GM19463 (cell line): Measurements from ENCODE around the gene SMIM9.
A peak's percentile ranks its signal among the peaks of the same experiment; 100 is the strongest.
"Not testable (repeated sequence)": the region's sequence is repeated elsewhere in the genome, so short reads cannot be mapped to it uniquely, and the experiment has no call there.

Experiments
- ATAC-seq: cut with Tn5 transposase; IDR thresholded peaks from one replicate; pipeline ENCODE4 v1.9.1; 2021; ENCODE audit warnings: mild to moderate bottlenecking, moderate library complexity; ENCODE audit not compliant: unreplicated experiment

The SMIM9 gene

GRCh38 chrX:154816326-154816898, 18.1 kb downstream of the SMIM9 start:
- not testable (repeated sequence) for ATAC-seq

- no peak for ATAC-seq
These were observed 19.1 kb downstream of the SMIM9 start for GRCh38 chrX:154815274-154815818.

GRCh38 chrX:154813801-154814200, 20.7 kb downstream of the SMIM9 start:
- ATAC-seq = no peak

GRCh38 chrX:154812341-154813101, 21.9 kb downstream of the SMIM9 start:
- no peak for ATAC-seq

- no peak for ATAC-seq
These were observed 24.4 kb downstream of the SMIM9 start for GRCh38 chrX:154809939-154810665.

- ATAC-seq = no peak
These were observed 27.5 kb downstream of the SMIM9 start for GRCh38 chrX:154806837-154807501.

GRCh38 chrX:154805696-154806091, 28.8 kb downstream of the SMIM9 start:
- no peak for ATAC-seq

- peak; percentile 89 for ATAC-seq
These were observed 29.3 kb downstream of the SMIM9 start, which contains the start of gene MPP1 for GRCh38 chrX:154804957-154805695. Gene MPP1 (minus strand): TSS chrX:154805485. CDS start chrX:154805373, 112 bp downstream.

GRCh38 chrX:154804261-154804956, 30.1 kb downstream of the SMIM9 start:
- no peak for ATAC-seq

GRCh38 chrX:154802947-154803346, 31.5 kb downstream of the SMIM9 start:
- ATAC-seq = no peak

GRCh38 chrX:154800478-154801210, 33.8 kb downstream of the SMIM9 start:
- no peak for ATAC-seq

- no peak for ATAC-seq
These were observed 34.7 kb downstream of the SMIM9 start for GRCh38 chrX:154799556-154800348.

GRCh38 chrX:154797006-154797405, 37.5 kb downstream of the SMIM9 start:
- ATAC-seq = no peak

- no peak for ATAC-seq
These were observed 39.4 kb downstream of the SMIM9 start for GRCh38 chrX:154795016-154795415.

GRCh38 chrX:154793084-154793795, 41.2 kb downstream of the SMIM9 start:
- no peak for ATAC-seq

GRCh38 chrX:154791939-154792338, 42.5 kb downstream of the SMIM9 start:
- no peak for ATAC-seq

- ATAC-seq = no peak
These were observed 43.0 kb downstream of the SMIM9 start for GRCh38 chrX:154791467-154791866.

GRCh38 chrX:154785716-154786115, 48.7 kb downstream of the SMIM9 start:
- no peak for ATAC-seq
